DMS 273 treated with DMSO at 0.1 percent for 48 hours (cell line): ENCODE results near the gene RIT2.

Experiments
- DNase-seq: peaks from one replicate; lab custom pipeline; 2025; lab: John Stamatoyannopoulos, UW

RIT2 gene

GRCh38 chr18:42929857-42930256, 185.6 kb downstream of the RIT2 start:
- DNase-seq, result no peak

- DNase-seq, result no peak
These were observed 186.3 kb downstream of the RIT2 start for GRCh38 chr18:42929181-42929580.

- no peak for DNase-seq
These were observed 190.4 kb downstream of the RIT2 start for GRCh38 chr18:42925036-42925435.

- DNase-seq, result no peak
These were observed 193.1 kb downstream of the RIT2 start for GRCh38 chr18:42922363-42922762.

- DNase-seq, result no peak
These were observed 194.2 kb downstream of the RIT2 start for GRCh38 chr18:42921226-42921737.

- DNase-seq, result no peak
These were observed 194.9 kb downstream of the RIT2 start for GRCh38 chr18:42920621-42921020.

GRCh38 chr18:42915299-42915698, 200.2 kb downstream of the RIT2 start:
- DNase-seq, result no peak

- DNase-seq, result no peak
These were observed 201.0 kb downstream of the RIT2 start for GRCh38 chr18:42914476-42914875.

GRCh38 chr18:42909095-42909494, 206.4 kb downstream of the RIT2 start:
- no peak for DNase-seq

- DNase-seq, result no peak
These were observed 208.7 kb downstream of the RIT2 start for GRCh38 chr18:42906761-42907160.

GRCh38 chr18:42901161-42901560, 214.3 kb downstream of the RIT2 start:
- no peak for DNase-seq

- no peak for DNase-seq
These were observed 221.5 kb downstream of the RIT2 start for GRCh38 chr18:42893977-42894376.

- DNase-seq, result no peak
These were observed 223.3 kb downstream of the RIT2 start for GRCh38 chr18:42892181-42892580.

GRCh38 chr18:42891705-42892104, 223.8 kb downstream of the RIT2 start:
- no peak for DNase-seq

GRCh38 chr18:42883169-42883568, 232.3 kb downstream of the RIT2 start:
- no peak for DNase-seq

GRCh38 chr18:42882122-42882521, 233.4 kb downstream of the RIT2 start:
- no peak for DNase-seq

- no peak for DNase-seq
These were observed 242.6 kb downstream of the RIT2 start for GRCh38 chr18:42872838-42873237.

- DNase-seq, result no peak
These were observed 250.6 kb downstream of the RIT2 start for GRCh38 chr18:42864876-42865275.

GRCh38 chr18:42861271-42861670, 254.2 kb downstream of the RIT2 start:
- no peak for DNase-seq

- no peak for DNase-seq
These were observed 254.9 kb downstream of the RIT2 start for GRCh38 chr18:42860548-42860947.

GRCh38 chr18:42860011-42860410, 255.5 kb downstream of the RIT2 start:
- no peak for DNase-seq

- DNase-seq, result no peak
These were observed 260.9 kb downstream of the RIT2 start for GRCh38 chr18:42854558-42854957.

- no peak for DNase-seq
These were observed 265.1 kb downstream of the RIT2 start for GRCh38 chr18:42850174-42851083.

GRCh38 chr18:42839408-42839807, 276.1 kb downstream of the RIT2 start:
- no peak for DNase-seq
